Activated T-helper 2 cell treated with anti-CD3 and anti-CD28 coated beads, Interferon-gamma antibody, Interleukin-2, Interleukin-4, amounts not matched to agents 10 μg/mL and 5 μg/mL and 100 μg/mL, durations not matched to agents 14 hours and 24 hours and 36 hours (primary cell): ENCODE results near the gene MFAP5. TPM values are rescaled to one million over a fixed set of nuclear protein-coding genes. Genes with fewer than 3 reads are reported as not detected.

Experiments
- DNase-seq: peaks from one replicate; pipeline ENCODE4 v3.0.0; 2021; ENCODE audit warnings: low spot score
- H3K27ac Mint-ChIP-seq: one replicate; pipeline ENCODE4 v1.8.0; 2021; ENCODE audit warnings: mixed read lengths
- H3K27me3 Mint-ChIP-seq: one replicate; pipeline ENCODE4 v1.8.0; 2021; ENCODE audit warnings: low read depth, mixed read lengths
- H3K36me3 Mint-ChIP-seq: one replicate; pipeline ENCODE4 v1.8.0; 2021; ENCODE audit warnings: low read depth, mixed read lengths
- H3K4me1 Mint-ChIP-seq: one replicate; pipeline ENCODE4 v1.8.0; 2021; ENCODE audit warnings: low read depth, mixed read lengths
- H3K4me3 Mint-ChIP-seq: one replicate; pipeline ENCODE4 v1.8.0; 2021; ENCODE audit warnings: low read depth, mild to moderate bottlenecking, moderate library complexity, mixed read lengths
- H3K9me3 Mint-ChIP-seq: one replicate; pipeline ENCODE4 v1.8.0; 2021; ENCODE audit warnings: mixed read lengths
- intact Hi-C: fragments of 100-400 bp; cut with micrococcal nuclease; formaldehyde crosslinking; loops from one replicate; pipeline ENCODE4 v1.15.1; 2023
- total RNA-seq: library from RNA; stranded (reverse); gene quantifications from 2 replicates; pipeline ENCODE4 v1.2.3, GENCODE V29; 2022

The MFAP5 gene
- total RNA-seq, 1 donor from 2014 or later: not detected

DNA sequence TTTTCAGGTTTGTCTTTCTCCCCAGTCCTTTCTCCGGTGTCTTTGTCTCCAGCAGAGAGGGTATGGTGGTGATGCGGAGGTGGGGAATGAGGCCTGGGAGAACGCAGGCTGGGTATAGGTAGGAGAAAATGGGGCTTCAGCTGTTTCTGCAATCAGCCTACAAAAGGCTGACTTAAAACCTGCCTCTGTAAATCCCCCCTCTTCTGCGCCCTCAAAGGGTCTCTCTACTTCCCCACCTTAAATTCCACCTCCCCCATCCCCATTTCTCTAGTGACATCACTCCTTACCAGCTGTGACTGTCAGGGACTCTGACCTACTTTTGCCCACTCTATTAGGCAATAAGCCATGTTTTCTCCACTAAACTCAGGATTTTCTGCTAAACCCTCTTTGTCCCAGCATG lies 27.1 kb upstream of the MFAP5 start:
- Mint-ChIP-seq H3K4me1 (no peaks in the 10 kb centered on the region), H3K27ac (no peak overlapping the region), H3K4me3 (no peak overlapping the region), H3K9me3 (no peaks in the 10 kb centered on the region), H3K27me3 (peaks cover 39% of the 10 kb centered on the region), H3K36me3 (no peaks in the 10 kb centered on the region)
- DNase-seq: no peak
- intact Hi-C loops: no loop called here

DNA sequence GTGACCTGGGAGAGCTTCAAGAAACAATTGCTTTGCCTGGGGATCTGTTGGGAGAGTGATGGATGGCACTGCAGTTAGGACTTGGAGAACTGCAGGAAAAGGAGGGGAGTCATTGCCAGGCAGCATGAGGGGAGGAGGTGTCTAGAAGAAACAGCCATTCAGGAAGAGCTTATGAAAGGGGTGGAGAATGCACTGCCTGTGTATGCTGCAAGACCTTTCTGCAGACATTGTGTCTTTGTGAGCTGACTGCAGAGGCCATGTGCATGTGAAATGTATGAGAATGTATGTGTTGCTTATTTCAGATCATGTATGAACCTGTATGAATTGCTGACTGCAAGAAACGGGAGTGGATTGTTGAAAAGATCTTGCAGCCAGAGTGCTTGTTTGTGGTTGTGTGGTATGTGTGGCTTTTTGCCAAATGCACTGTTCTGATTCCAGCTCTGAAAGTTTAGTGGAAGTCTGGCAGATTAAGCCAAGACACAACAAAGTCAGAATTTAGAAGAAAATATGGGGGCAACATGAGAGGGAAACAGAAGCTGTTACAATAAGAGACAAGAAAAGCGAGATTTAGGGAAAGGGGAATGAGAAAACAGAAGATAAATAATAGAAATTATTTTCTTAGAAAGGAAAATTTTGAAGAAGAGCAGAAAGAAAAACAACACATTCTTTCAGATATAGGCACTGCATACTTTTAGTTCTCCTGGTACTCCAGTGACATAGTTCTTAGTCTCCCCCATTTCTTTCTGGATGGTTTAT lies 25.4 kb upstream of the MFAP5 start:
- no peaks in the 10 kb centered on the region for H3K36me3 Mint-ChIP-seq

DNA sequence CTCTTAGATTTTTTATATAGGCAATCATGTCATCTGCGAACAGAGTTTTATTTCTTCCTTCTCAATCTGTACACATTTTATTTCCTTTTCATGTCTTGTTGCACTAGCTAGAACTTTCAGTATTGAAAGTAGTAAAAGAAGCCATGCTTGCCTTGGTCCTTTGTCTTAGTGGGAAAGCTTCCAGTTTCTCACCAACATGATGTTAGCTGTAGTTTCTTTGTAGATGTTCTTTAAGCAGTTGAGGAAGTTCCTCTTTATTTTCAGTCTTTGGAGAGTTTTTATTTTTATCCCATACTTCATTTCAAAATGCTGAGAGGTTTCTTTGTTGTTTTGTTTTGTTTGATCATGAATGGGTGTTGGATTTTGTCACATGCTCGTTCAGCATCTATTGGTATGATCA lies 22.4 kb upstream of the MFAP5 start:
- H3K9me3 Mint-ChIP-seq: no peaks in the 10 kb centered on the region

More for the DNA sequence above, 25.4 kb upstream of the MFAP5 start:
- no peaks in the 10 kb centered on the region for H3K9me3 Mint-ChIP-seq
- DNase-seq: no peak
- intact Hi-C loops: no loop called here
- peaks cover 39% of the 10 kb centered on the region for H3K27me3 Mint-ChIP-seq
- H3K4me3 Mint-ChIP-seq: no peak overlapping the region
- H3K27ac Mint-ChIP-seq: no peak overlapping the region
- no peaks in the 10 kb centered on the region for H3K4me1 Mint-ChIP-seq

DNA sequence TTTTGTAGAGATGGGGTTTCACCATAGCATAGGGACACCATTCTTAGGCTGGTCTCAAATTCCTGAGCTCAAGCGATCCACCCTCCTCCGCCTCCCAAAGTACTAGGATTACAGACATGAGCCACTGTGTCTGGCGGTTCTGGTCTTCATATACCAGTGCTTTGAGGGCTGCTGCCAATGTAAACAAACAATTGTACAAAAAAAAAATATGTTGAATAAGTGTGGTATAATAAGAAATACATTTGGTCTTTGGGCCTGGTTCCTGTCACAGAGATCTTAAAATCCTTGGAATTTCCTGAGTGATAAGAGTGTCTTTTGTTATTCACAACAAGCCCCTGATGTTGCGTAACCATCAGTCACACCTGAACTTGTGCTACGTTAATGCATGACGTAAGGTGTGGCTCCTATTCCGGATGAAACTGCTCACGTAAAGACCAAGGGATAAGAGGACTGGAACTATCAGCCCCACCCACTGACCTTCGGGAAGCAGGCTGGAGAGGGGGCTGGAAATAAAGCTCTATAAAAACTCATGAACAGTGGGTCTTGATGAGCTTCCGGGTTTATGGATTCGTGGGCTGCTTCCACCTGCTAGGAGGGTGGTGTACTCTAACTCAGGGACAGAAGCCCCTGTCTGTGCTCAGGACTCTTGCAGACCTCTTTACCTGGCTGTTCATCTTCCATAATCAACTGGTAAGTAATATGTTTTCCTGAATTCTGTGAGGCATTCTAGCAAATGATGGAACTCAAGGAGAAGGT lies 18.7 kb upstream of the MFAP5 start:
- intact Hi-C loops: no loop called here
- peaks cover 8% of the 10 kb centered on the region for H3K27me3 Mint-ChIP-seq
- H3K4me3 Mint-ChIP-seq: no peak overlapping the region
- H3K4me1 Mint-ChIP-seq: no peaks in the 10 kb centered on the region
- no peaks in the 10 kb centered on the region for H3K9me3 Mint-ChIP-seq
- no peak overlapping the region for H3K27ac Mint-ChIP-seq
- H3K36me3 Mint-ChIP-seq: no peaks in the 10 kb centered on the region
- DNase-seq: no peak

More for the DNA sequence above, 22.4 kb upstream of the MFAP5 start:
- Mint-ChIP-seq H3K27ac (no peak overlapping the region), H3K4me3 (no peak overlapping the region), H3K4me1 (no peaks in the 10 kb centered on the region), H3K36me3 (no peaks in the 10 kb centered on the region), H3K27me3 (peaks cover 11% of the 10 kb centered on the region)
- no peak for DNase-seq
- intact Hi-C loops: no loop called here

DNA sequence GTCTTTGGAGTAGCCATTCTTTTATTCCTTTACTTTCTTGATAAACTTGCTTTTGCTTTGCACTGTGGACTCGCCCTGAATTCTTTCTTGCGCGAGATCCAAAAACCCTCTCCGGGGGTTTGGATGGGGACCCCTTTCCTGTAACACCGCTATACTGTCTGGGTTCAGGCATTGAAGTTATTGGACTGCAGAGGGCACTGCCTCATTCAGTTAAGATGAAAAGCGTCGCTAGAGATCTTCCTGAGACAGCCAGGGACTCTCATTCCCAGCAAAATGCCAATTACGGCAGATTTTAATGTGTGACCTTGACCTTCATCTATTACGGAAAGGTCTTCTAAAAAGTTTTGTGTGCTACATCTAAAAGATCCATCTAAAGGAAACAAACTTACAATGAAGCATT lies 17.9 kb upstream of the MFAP5 start:
- Mint-ChIP-seq H3K4me3 (no peak overlapping the region), H3K27ac (no peak overlapping the region), H3K9me3 (no peaks in the 10 kb centered on the region), H3K27me3 (peaks cover 7% of the 10 kb centered on the region), H3K4me1 (no peaks in the 10 kb centered on the region), H3K36me3 (no peaks in the 10 kb centered on the region)
- intact Hi-C loops: no loop called here
- DNase-seq: no peak

DNA sequence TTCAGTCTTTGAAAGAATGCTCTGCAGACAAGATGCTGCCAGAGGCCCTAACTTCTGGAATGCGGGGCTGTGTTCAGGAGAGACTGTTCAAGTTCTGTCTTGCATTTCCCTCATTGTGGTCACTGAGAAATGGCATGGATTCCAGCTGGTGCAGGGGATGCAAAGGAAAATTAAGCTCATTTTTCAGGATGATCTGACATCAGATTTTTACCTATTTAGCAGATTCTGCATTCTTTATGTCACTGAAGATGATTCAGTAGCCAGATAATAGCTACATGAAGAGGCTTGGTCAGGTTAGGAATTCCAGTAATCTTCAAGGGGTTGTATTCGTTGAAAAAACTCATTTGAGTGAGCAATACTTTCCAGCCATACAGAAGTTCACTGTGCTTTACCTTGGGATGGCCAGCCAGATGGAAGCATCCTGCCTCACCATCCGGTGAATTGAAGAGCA lies 16.1 kb upstream of the MFAP5 start:
- Mint-ChIP-seq H3K4me1 (no peaks in the 10 kb centered on the region), H3K9me3 (no peaks in the 10 kb centered on the region), H3K27me3 (peaks cover 7% of the 10 kb centered on the region), H3K27ac (no peak overlapping the region), H3K4me3 (no peak overlapping the region), H3K36me3 (no peaks in the 10 kb centered on the region)
- intact Hi-C loops: no loop called here
- no peak for DNase-seq

DNA sequence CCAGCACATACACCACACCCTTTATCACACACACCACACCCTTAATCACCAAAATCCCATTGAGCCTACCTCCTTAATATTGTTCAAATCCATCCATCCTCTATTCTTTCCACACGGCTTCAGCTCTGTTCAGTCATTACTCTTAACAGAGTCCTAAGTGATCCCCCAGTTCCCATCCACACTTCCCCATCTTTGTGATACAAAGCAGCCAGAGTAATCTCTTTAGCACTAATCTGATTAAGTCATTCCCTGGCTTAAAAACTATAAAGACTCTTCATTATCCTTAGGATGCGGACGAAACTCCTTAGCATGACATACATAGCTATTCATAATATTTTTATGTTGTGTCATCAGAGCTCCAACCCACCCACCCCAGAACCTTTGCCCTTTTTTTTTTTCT lies 14.7 kb upstream of the MFAP5 start:
- H3K27ac Mint-ChIP-seq: no peak overlapping the region
- no peaks in the 10 kb centered on the region for H3K9me3 Mint-ChIP-seq
- intact Hi-C loops: no loop called here
- H3K27me3 Mint-ChIP-seq: peaks cover 7% of the 10 kb centered on the region
- H3K4me1 Mint-ChIP-seq: no peaks in the 10 kb centered on the region
- no peaks in the 10 kb centered on the region for H3K36me3 Mint-ChIP-seq
- no peak overlapping the region for H3K4me3 Mint-ChIP-seq
- DNase-seq: no peak

DNA sequence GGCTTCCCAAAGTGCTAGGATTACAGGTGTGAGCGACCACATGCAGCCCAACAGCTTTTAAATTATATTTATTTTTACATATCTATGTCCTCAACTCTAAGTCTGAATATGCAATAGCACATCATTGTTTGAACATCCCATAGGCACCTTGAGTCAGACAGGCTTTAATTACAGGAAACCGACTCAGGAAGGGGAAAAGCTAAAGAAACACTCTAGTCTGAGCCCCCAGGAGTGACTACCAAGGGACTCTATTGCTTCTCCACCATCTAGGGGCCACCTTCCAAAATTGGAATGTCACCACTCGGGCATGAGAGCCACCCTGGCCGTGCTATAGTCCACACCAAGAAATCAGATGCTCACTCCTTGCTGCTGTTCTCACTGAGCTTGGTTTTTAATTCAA lies 14.0 kb upstream of the MFAP5 start:
- intact Hi-C loops: no loop called here
- no peak overlapping the region for H3K4me3 Mint-ChIP-seq
- no peaks in the 10 kb centered on the region for H3K4me1 Mint-ChIP-seq
- H3K36me3 Mint-ChIP-seq: no peaks in the 10 kb centered on the region
- H3K27ac Mint-ChIP-seq: no peak overlapping the region
- peaks cover 11% of the 10 kb centered on the region for H3K27me3 Mint-ChIP-seq
- no peaks in the 10 kb centered on the region for H3K9me3 Mint-ChIP-seq
- DNase-seq: no peak

DNA sequence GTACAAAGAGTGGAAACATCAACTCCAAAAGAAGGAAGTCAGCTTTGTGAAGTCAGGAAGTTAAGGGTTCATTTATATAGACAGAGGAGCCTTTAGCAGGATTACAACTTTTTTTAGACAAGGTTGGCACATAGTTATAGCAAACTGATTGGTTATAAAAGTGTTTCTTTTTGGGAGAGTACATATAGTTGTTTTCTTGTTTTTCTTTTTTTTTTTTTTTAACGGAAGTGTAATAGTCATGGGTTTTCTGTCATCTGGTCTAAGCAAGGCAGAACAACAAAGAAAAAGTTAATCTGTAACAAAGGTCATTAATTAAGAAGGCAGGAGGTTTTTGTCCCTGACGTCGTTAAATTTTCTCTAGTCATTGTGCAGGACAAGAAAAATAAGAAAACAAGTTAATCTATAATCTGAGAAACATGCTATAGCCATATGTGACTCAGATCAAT lies 13.0 kb upstream of the MFAP5 start:
- no peak overlapping the region for H3K27ac Mint-ChIP-seq
- no peaks in the 10 kb centered on the region for H3K9me3 Mint-ChIP-seq
- peaks cover 11% of the 10 kb centered on the region for H3K27me3 Mint-ChIP-seq
- H3K36me3 Mint-ChIP-seq: no peaks in the 10 kb centered on the region
- no peak overlapping the region for H3K4me3 Mint-ChIP-seq
- intact Hi-C loops: no loop called here
- no peak for DNase-seq
- H3K4me1 Mint-ChIP-seq: no peaks in the 10 kb centered on the region

DNA sequence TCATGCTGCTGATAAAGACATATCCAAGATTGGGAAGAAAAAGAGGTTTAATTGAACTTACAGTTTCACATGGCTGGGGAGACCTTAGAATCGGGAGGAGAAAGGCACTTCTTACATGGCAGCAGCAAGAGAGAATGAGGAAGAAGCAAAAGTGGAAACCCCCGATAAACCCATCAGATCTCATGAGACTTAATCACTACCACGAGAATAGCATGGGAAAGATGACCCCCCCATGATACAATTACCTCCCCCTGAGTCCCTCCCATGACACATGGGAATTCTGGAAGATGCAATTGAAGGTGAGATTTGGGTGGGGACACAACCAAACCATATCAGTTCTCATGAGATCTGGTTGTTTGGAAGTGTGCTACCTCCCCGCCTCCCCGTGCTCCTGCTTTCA lies 9.8 kb upstream of the MFAP5 start:
- H3K27me3 Mint-ChIP-seq: peaks cover 16% of the 10 kb centered on the region
- no peaks in the 10 kb centered on the region for H3K9me3 Mint-ChIP-seq
- no peak for DNase-seq
- no peak overlapping the region for H3K4me3 Mint-ChIP-seq
- H3K4me1 Mint-ChIP-seq: no peaks in the 10 kb centered on the region
- intact Hi-C loops: no loop called here
- H3K27ac Mint-ChIP-seq: no peak overlapping the region
- H3K36me3 Mint-ChIP-seq: no peaks in the 10 kb centered on the region

DNA sequence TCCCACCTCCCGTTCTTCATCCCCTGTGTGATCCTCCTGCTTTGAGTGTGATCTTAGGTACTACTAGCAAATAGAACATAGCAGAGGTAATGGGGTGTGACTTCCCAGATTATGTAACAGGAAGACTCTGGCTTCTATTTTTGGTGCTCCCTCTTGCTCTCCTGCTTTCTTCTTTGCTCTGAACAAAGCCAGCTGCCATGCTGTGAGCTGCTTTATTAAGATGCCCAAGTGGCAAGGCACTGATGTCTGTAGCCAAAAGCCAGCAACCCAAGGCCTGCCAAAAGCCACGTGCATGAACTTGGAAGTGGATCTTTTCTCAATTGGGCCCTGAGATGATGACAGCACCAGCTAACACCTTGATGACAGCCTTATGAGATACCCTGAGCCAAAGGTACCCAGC lies 5.8 kb upstream of the MFAP5 start:
- H3K27ac Mint-ChIP-seq: no peak overlapping the region

DNA sequence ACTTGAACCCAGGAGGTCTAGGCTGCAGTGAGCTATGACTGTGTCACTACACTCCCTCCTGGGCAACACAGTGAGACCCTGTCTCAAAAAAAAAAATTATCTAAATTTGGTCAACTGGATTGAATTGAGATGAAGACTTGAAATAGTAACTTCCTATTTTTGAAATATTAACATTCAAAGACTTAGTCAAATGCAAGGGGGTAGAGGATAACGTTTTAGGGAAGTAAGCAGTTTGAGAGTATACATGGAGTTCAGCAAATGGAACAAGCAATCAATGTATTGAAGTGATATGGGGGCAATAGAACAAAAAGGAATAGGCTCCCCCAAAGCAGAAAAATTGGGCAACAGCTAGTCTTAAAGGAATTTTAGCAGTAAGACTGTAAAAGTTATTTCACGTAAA lies 4.6 kb upstream of the MFAP5 start:
- H3K27me3 Mint-ChIP-seq: peaks cover 22% of the 10 kb centered on the region
- no peak for DNase-seq
- no peaks in the 10 kb centered on the region for H3K9me3 Mint-ChIP-seq
- no peaks in the 10 kb centered on the region for H3K36me3 Mint-ChIP-seq
- no peak overlapping the region for H3K27ac Mint-ChIP-seq
- H3K4me3 Mint-ChIP-seq: no peak overlapping the region
- no peaks in the 10 kb centered on the region for H3K4me1 Mint-ChIP-seq
- intact Hi-C loops: no loop called here

More for the DNA sequence above, 5.8 kb upstream of the MFAP5 start:
- H3K9me3 Mint-ChIP-seq: no peaks in the 10 kb centered on the region
- H3K4me1 Mint-ChIP-seq: no peaks in the 10 kb centered on the region
- no peaks in the 10 kb centered on the region for H3K36me3 Mint-ChIP-seq
- DNase-seq: no peak
- intact Hi-C loops: no loop called here
- no peak overlapping the region for H3K4me3 Mint-ChIP-seq
- peaks cover 23% of the 10 kb centered on the region for H3K27me3 Mint-ChIP-seq

DNA sequence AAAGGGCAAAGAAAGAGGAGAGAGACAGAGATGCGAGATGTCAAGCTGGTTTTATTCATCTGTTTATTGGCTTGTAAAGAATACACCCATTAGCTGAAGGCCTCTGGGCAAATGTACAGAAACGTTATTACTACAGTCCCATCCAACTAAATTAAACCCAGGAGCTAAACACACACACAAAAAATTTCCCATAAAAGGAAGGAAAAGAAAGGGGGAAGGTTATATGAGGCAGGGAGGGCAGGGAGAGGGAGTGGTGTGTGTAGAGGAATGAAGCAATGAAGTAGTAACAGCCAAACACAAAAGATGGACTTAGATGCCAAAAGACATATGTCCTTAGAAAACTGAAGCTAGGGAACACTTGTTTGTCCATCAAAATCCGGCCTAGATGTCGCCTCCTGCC lies 3.1 kb upstream of the MFAP5 start:
- Mint-ChIP-seq H3K36me3 (no peaks in the 10 kb centered on the region), H3K9me3 (no peaks in the 10 kb centered on the region), H3K4me3 (no peak overlapping the region), H3K27me3 (peaks cover 19% of the 10 kb centered on the region), H3K27ac (no peak overlapping the region), H3K4me1 (no peaks in the 10 kb centered on the region)
- intact Hi-C loops: no loop called here
- DNase-seq: no peak
